ENCODE results near the gene KRTAP10-12. TPM values are rescaled to one million over a fixed set of nuclear protein-coding genes. Genes with fewer than 3 reads are reported as not detected.

Gene KRTAP10-12
- polyA plus RNA-seq, 1 of the 3 experiments (the other 2 are of a cell fraction): not detected

- Histone ChIP-seq H3K27me3 (ENCODE audit: insufficient read depth) (peaks cover 46% of the 10 kb centered on the region), H3K9me2 (no peaks in the 10 kb centered on the region), H3K9me3 (no peaks in the 10 kb centered on the region), H2AFZ (ENCODE audit: low read depth) (no peak overlapping the region), H3K36me3 (replicated peaks in 1 of 2; ENCODE audit: control insufficient read depth in 1 of 2, insufficient read depth in 2 of 2, low read length in 1 of 2) (no peaks in the 10 kb centered on the region), H3K4me2 (no peak overlapping the region), H3K4me3 (ENCODE audit: low read depth in 2 of 2, low read length in 1 of 2) (no peak overlapping the region), H4K20me1 (ENCODE audit: insufficient read depth) (no peaks in the 10 kb centered on the region), H3K9ac (no peak overlapping the region), H3K4me1 (ENCODE audit: control insufficient read depth in 1 of 2, insufficient read depth in 2 of 2, low read depth in 1 of 2, low read length in 1 of 2) (no peaks in the 10 kb centered on the region), H3F3A (replicated peaks; ENCODE audit: insufficient read depth) (no peaks in the 10 kb centered on the region), H3K27ac (ENCODE audit: low read depth in 2 of 2, low read length in 1 of 2) (no peak overlapping the region), H3K79me2 (ENCODE audit: insufficient read depth) (no peaks in the 10 kb centered on the region)
- POLR2A ChIA-PET: no interaction called here
- TF ChIP-seq FOXM1 (IDR thresholded peaks at IDR 0.05; ENCODE audit: low read depth) (no peak), RCOR1 (IDR thresholded peaks at IDR 0.05; ENCODE audit: low read length) (no peak), USF1 (IDR thresholded peaks at IDR 0.05; ENCODE audit: borderline replicate concordance, low read depth) (no peak), MAX (IDR thresholded peaks at IDR 0.05; ENCODE audit: low read depth) (no peak), MXI1 (IDR thresholded peaks at IDR 0.05; ENCODE audit: low read depth, low read length) (no peak), EZH2phosphoT487 (IDR thresholded peaks at IDR 0.05; ENCODE audit: borderline replicate concordance, low read depth) (no peak), CHD2 (IDR thresholded peaks at IDR 0.05; ENCODE audit: low read length, partially characterized antibody) (no peak), NFIC (IDR thresholded peaks at IDR 0.05; ENCODE audit: borderline replicate concordance) (no peak), RAD21 (IDR thresholded peaks at IDR 0.05; ENCODE audit: low read length) (no peak), YY1 (IDR thresholded peaks at IDR 0.05; ENCODE audit: low read depth) (no peak), JUND (IDR thresholded peaks at IDR 0.05) (no peak), POLR2AphosphoS5 (IDR thresholded peaks at IDR 0.05; ENCODE audit: low read depth, low read length) (no peak), RXRA (IDR thresholded peaks at IDR 0.05; ENCODE audit: borderline replicate concordance, low read depth) (no peak)
- no peak for DNase-seq
- CTCF ChIA-PET: interaction anchor here (0.9 kb wide), 1 partner anchor 24 kb away, joined by 3 read pairs; no protein-coding TSS in a partner anchor
- 8% methylated on average over 8 of the region's 14 CpGs for WGBS (ENCODE audit: low lambda C conversion rate)
These were observed 43.8 kb upstream of the KRTAP10-12 start for GRCh38 chr21:44653123-44653522.

- Histone ChIP-seq H3K36me3 (replicated peaks in 1 of 2; ENCODE audit: control insufficient read depth in 1 of 2, insufficient read depth in 2 of 2, low read length in 1 of 2) (no peaks in the 10 kb centered on the region), H3F3A (replicated peaks; ENCODE audit: insufficient read depth) (no peaks in the 10 kb centered on the region), H3K9me3 (no peaks in the 10 kb centered on the region), H3K79me2 (ENCODE audit: insufficient read depth) (no peaks in the 10 kb centered on the region), H3K27ac (ENCODE audit: low read depth in 2 of 2, low read length in 1 of 2) (no peak overlapping the region), H3K27me3 (ENCODE audit: insufficient read depth) (peaks cover 40% of the 10 kb centered on the region), H3K4me1 (ENCODE audit: control insufficient read depth in 1 of 2, insufficient read depth in 2 of 2, low read depth in 1 of 2, low read length in 1 of 2) (no peaks in the 10 kb centered on the region), H4K20me1 (ENCODE audit: insufficient read depth) (no peaks in the 10 kb centered on the region), H2AFZ (ENCODE audit: low read depth) (no peak overlapping the region), H3K9ac (no peak overlapping the region), H3K4me3 (ENCODE audit: low read depth in 2 of 2, low read length in 1 of 2) (no peak overlapping the region), H3K9me2 (no peaks in the 10 kb centered on the region), H3K4me2 (no peak overlapping the region)
- no peak for DNase-seq
- CTCF ChIA-PET: interaction anchor here (0.6 to 0.9 kb wide), 2 partner anchors 23 to 122 kb away, joined by 3 read pairs; no protein-coding TSS in a partner anchor
- POLR2A ChIA-PET: interaction anchor here (1.1 kb wide), 1 partner anchor 32 kb away, joined by 3 read pairs; no protein-coding TSS in a partner anchor
- WGBS (ENCODE audit: low lambda C conversion rate): 29% methylated on average over 10 of the region's 17 CpGs
- TF ChIP-seq SIN3A (IDR thresholded peaks at IDR 0.05; ENCODE audit: borderline replicate concordance, low read depth, low read length) (no peak), ZBTB33 (IDR thresholded peaks at IDR 0.05; ENCODE audit: borderline replicate concordance, low read depth) (no peak), ELF1 (IDR thresholded peaks at IDR 0.05) (no peak), TEAD4 (IDR thresholded peaks at IDR 0.05; ENCODE audit: borderline replicate concordance, insufficient read depth) (no peak), YY1 (IDR thresholded peaks at IDR 0.05; ENCODE audit: low read depth) (no peak), MEF2A (IDR thresholded peaks at IDR 0.05; ENCODE audit: borderline replicate concordance, low read depth) (no peak)
These were observed 43.1 kb upstream of the KRTAP10-12 start for GRCh38 chr21:44653656-44654575.

All from SK-N-SH (cell line).